ENCODE measurements around the gene NR1D1. TPM values are rescaled to one million over a fixed set of nuclear protein-coding genes. Genes with fewer than 3 reads are reported as not detected.

Gene NR1D1
- total and polyA plus RNA-seq, 3 donors from 2014 or later: 9.8 to 23.6 (median 14.4) TPM

DNA sequence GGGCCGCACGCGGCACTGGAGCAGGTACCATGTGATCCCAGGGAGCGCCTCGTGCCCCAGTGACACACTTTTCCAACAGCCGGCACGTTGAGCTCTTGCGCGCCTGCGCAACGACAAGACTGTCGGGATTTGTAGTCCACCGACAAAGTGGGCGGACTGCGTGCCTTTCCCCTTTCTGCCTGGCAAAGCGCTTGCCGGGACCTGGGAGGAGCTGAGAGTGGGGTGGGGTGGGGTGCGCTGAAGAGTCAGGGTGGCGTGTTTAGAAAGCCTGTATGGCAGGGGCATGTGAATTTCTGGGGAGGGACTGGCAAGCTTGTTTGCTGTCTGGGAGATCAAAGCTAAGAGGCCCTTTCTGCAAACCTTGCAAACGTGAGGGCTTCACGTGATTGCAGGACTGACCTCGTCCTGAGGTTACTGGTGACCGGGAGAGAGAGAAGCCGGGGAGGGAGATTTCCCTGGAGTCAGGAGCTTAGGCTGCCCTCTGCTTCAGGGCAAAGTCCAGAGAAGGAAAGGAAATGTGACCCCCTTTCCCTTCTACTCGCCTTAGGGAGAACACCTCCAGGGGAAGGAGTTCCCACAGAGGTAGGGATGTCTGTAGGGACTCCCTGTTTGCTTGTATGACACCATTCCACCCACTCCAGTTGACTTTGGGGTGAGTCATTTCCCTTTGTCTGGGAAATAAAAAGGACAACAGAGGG is 429 bp upstream of the NR1D1 start:
- Histone ChIP-seq H3K4me3 (peak overlapping the region; percentile 73 to 92), H3K4me1 (peaks cover 71% of the 10 kb centered on the region), H3K9me3 (no peaks in the 10 kb centered on the region), H3K27me3 (no peaks in the 10 kb centered on the region), H3K36me3 (ENCODE audit: low read depth, missing control alignments) (no peaks in the 10 kb centered on the region), H3K27ac (peak overlapping the region; percentile 95 to 99)
- peak in 1 of 3 experiments; percentile 0 for TF ChIP-seq CTCF (IDR thresholded peaks at IDR 0.05)
- no peak for TF ChIP-seq POLR2A (IDR thresholded peaks at IDR 0.05)
- intact Hi-C loops (cut with DNase I; ENCODE audit: low total_unique reads): no loop called here
- DNase-seq: peak; percentile 98
- WGBS, 2 donors: 0 to 1% methylated on average over 10 to 25 of the region's 25 CpGs

GRCh38 chr17:40099619-40100418 is 570 bp downstream of the NR1D1 start:
- Histone ChIP-seq H3K27ac (peak overlapping the region; percentile 95 to 99), H3K4me1 (peaks cover 61% of the 10 kb centered on the region), H3K27me3 (no peaks in the 10 kb centered on the region), H3K9me3 (no peaks in the 10 kb centered on the region), H3K4me3 (peak overlapping the region; percentile 73 to 92), H3K36me3 (ENCODE audit: low read depth, missing control alignments) (no peaks in the 10 kb centered on the region)
- intact Hi-C loops (cut with DNase I; ENCODE audit: low total_unique reads): no loop called here
- no peak for DNase-seq
- TF ChIP-seq CTCF (IDR thresholded peaks at IDR 0.05): no peak
- TF ChIP-seq POLR2A (IDR thresholded peaks at IDR 0.05): no peak
- WGBS, 2 donors: 1 to 2% methylated on average over 25 to 31 of the region's 31 CpGs

- Histone ChIP-seq H3K4me1 (peaks cover 57% of the 10 kb centered on the region), H3K27me3 (no peaks in the 10 kb centered on the region), H3K36me3 (ENCODE audit: low read depth, missing control alignments) (no peaks in the 10 kb centered on the region), H3K27ac (peak overlapping the region; percentile 95 to 99), H3K4me3 (peak overlapping the region; percentile 73 to 92), H3K9me3 (no peaks in the 10 kb centered on the region)
- intact Hi-C loops (cut with DNase I; ENCODE audit: low total_unique reads): no loop called here
- peak; percentile 100 for DNase-seq
- WGBS, 2 donors: 2 to 3% methylated on average over 40 to 47 of the region's 52 CpGs
- TF ChIP-seq POLR2A (IDR thresholded peaks at IDR 0.05) (peak; percentile 62), CTCF (IDR thresholded peaks at IDR 0.05) (no peak)
Measured at GRCh38 chr17:40098846-40099618, 1.4 kb downstream of the NR1D1 start.

DNA sequence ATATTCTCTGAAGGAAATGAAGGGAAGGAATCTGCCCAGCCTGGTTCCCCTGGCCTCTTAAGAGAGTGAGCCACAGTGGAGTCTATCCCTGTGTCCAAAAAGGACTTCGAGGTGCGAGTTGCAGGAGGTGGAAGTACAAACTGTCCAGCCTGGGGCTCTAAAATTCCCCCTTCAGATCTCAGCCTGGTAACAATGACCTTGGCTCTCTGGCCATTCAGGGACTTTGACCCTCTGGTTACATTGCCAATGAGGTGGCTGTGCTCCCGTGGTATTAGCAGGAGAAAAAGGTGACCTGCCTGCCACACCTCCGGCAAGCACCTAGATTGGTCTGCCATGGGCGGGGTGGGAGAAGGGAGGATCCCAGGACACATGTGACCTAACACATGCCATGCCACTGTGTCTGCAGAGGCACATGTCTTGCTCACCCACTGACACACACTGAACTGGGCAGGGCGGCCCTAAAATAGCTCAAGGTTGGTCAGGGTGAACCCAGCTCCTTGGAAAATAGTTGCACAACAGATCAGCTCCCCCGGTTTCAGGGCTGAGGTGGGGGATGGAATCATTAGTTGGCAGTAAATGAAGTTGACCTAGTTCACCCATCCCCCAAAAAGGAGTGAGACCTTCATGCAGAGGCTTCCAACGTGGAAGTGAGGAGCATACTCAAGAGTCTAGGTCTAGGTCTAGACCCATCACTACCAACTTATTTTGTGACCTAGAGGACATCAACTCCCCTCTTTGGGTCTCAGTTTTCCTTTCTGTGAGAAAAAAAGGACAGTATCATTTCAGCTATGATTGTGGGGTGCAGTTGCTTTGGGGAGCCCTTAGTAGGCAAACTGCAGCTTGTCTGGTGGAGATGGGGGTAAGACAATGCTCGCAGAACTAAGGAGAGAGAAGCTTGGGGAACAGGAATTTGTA is 2.2 kb downstream of the NR1D1 start:
- Histone ChIP-seq H3K4me3 (peak overlapping the region; percentile 73 to 92), H3K4me1 (peaks cover 57% of the 10 kb centered on the region), H3K27me3 (no peaks in the 10 kb centered on the region), H3K27ac (peak overlapping the region; percentile 95 to 99), H3K9me3 (no peaks in the 10 kb centered on the region), H3K36me3 (ENCODE audit: low read depth, missing control alignments) (no peaks in the 10 kb centered on the region)
- TF ChIP-seq CTCF (IDR thresholded peaks at IDR 0.05) (no peak), POLR2A (IDR thresholded peaks at IDR 0.05) (no peak)
- 25 to 39% methylated on average over 9 of the region's 9 CpGs for WGBS, 2 donors
- DNase-seq: peak; percentile 68
- intact Hi-C loops (cut with DNase I; ENCODE audit: low total_unique reads): no loop called here

Measured in testis (tissue), 3 donors.